ENCODE data around the gene ADRB1. TPM values are rescaled to one million over a fixed set of nuclear protein-coding genes. Genes with fewer than 3 reads are reported as not detected.

The ADRB1 gene
- total RNA-seq, 1 donor from 2014 or later = not detected

DNA sequence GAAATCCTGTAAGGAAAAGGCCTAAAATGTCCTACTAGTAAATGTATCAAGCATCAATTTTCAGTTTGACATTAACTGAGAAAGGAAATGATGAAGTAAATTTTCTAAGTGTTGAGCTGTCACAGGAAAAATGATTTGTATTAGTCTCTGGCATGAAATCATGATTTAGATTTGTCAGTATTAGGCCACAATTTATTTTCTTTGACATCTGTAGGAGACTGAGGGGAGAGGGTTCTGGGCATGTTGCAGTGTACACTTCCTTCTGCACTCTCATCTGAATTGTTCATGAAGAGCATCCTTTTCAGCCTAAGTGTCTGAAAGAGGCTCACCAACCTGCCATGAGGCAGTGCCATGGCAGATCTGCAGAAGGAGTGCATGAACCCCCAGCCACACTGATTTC is 15.9 kb downstream of the ADRB1 start:
- DNase-seq (ENCODE audit: low spot score) = no peak
- H3K9me3 Mint-ChIP-seq (ENCODE audit: unreplicated experiment) = no peaks in the 10 kb centered on the region
- no peaks in the 10 kb centered on the region for H3K27me3 Mint-ChIP-seq (ENCODE audit: unreplicated experiment)
- TF ChIP-seq, protein P1, sequence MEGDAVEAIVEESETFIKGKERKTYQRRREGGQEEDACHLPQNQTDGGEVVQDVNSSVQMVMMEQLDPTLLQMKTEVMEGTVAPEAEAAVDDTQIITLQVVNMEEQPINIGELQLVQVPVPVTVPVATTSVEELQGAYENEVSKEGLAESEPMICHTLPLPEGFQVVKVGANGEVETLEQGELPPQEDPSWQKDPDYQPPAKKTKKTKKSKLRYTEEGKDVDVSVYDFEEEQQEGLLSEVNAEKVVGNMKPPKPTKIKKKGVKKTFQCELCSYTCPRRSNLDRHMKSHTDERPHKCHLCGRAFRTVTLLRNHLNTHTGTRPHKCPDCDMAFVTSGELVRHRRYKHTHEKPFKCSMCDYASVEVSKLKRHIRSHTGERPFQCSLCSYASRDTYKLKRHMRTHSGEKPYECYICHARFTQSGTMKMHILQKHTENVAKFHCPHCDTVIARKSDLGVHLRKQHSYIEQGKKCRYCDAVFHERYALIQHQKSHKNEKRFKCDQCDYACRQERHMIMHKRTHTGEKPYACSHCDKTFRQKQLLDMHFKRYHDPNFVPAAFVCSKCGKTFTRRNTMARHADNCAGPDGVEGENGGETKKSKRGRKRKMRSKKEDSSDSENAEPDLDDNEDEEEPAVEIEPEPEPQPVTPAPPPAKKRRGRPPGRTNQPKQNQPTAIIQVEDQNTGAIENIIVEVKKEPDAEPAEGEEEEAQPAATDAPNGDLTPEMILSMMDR (IDR thresholded peaks at IDR 0.05; ENCODE audit: unreplicated experiment) = no peak
- no peaks in the 10 kb centered on the region for H3K4me1 Mint-ChIP-seq (ENCODE audit: unreplicated experiment)
- no peak overlapping the region for H3K4me3 Mint-ChIP-seq (ENCODE audit: unreplicated experiment)
- no peaks in the 10 kb centered on the region for H3K36me3 Mint-ChIP-seq (ENCODE audit: low read depth, unreplicated experiment)
- no peak overlapping the region for H3K27ac Mint-ChIP-seq (ENCODE audit: unreplicated experiment)

DNA sequence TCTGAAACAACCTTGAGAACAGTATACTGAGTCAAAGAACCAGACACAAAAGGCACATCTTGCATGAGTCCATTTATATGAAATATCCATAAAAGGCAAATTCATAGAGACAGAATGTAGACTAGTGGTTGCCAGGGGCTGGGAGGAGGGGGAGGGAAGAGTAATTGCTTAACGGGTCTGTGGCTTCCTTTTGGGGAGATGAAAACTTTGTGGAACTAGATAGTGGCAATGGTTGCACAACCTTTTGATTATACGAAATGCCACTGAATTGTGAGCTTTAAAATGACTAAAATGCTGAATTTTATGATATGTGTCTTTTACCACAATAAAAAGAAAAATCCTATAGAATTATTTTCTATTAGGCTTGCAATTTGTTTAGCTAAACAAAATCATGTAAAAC is 16.8 kb downstream of the ADRB1 start:
- H3K4me1 Mint-ChIP-seq (ENCODE audit: unreplicated experiment) = no peaks in the 10 kb centered on the region
- H3K27me3 Mint-ChIP-seq (ENCODE audit: unreplicated experiment) = no peaks in the 10 kb centered on the region
- TF ChIP-seq, protein P1 (IDR thresholded peaks at IDR 0.05; ENCODE audit: unreplicated experiment) = no peak
- no peaks in the 10 kb centered on the region for H3K36me3 Mint-ChIP-seq (ENCODE audit: low read depth, unreplicated experiment)
- no peak overlapping the region for H3K4me3 Mint-ChIP-seq (ENCODE audit: unreplicated experiment)
- no peaks in the 10 kb centered on the region for H3K9me3 Mint-ChIP-seq (ENCODE audit: unreplicated experiment)
- H3K27ac Mint-ChIP-seq (ENCODE audit: unreplicated experiment) = no peak overlapping the region
- DNase-seq (ENCODE audit: low spot score) = no peak

DNA sequence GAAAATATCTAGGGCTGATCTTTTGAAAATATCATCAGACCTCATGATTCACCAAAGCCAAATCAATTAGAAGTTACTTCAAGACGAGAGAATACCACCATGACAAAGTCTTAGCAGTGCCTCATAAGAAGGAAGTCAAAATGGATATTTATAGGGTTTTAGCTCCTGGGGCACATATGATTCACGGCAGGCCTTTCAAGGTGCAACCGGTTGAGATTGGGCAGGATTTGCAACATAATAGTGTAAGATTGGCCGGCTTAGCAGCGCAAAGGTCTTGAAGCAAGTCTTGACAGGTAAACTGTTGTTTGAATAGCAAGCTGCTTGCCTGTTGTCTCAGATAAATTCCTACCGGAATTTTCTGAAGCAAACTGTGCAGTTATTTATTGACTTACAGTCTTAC is 17.5 kb downstream of the ADRB1 start:
- Mint-ChIP-seq H3K9me3 (ENCODE audit: unreplicated experiment) (no peaks in the 10 kb centered on the region), H3K27ac (ENCODE audit: unreplicated experiment) (no peak overlapping the region), H3K4me1 (ENCODE audit: unreplicated experiment) (no peaks in the 10 kb centered on the region), H3K27me3 (ENCODE audit: unreplicated experiment) (peaks cover 4% of the 10 kb centered on the region), H3K36me3 (ENCODE audit: low read depth, unreplicated experiment) (no peaks in the 10 kb centered on the region), H3K4me3 (ENCODE audit: unreplicated experiment) (no peak overlapping the region)
- DNase-seq (ENCODE audit: low spot score) = no peak
- TF ChIP-seq, protein P1 (IDR thresholded peaks at IDR 0.05; ENCODE audit: unreplicated experiment) = no peak

DNA sequence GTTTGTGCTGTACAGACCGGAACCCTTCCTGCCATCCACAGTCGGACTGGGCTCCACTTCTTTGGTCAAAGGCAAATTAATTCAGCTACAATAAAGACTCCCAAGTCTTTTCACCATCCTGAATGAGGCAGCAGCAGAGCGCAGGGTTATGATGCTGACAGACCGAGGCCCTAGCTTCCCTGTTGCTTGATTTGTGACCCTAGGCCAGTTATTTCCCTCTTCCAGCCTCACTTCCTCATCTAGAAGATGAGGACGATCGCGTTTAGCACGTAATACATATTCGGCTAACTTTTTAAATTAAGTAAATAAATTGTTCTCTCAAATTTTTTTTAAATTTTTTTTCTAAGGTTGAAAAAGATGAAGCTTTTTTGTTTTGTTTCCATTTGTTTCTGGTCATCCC is 18.1 kb downstream of the ADRB1 start:
- Mint-ChIP-seq H3K4me3 (ENCODE audit: unreplicated experiment) (no peak overlapping the region), H3K27me3 (ENCODE audit: unreplicated experiment) (peaks cover 4% of the 10 kb centered on the region), H3K4me1 (ENCODE audit: unreplicated experiment) (no peaks in the 10 kb centered on the region), H3K36me3 (ENCODE audit: low read depth, unreplicated experiment) (no peaks in the 10 kb centered on the region), H3K9me3 (ENCODE audit: unreplicated experiment) (no peaks in the 10 kb centered on the region), H3K27ac (ENCODE audit: unreplicated experiment) (no peak overlapping the region)
- TF ChIP-seq, protein P1 (IDR thresholded peaks at IDR 0.05; ENCODE audit: unreplicated experiment) = no peak
- no peak for DNase-seq (ENCODE audit: low spot score)

DNA sequence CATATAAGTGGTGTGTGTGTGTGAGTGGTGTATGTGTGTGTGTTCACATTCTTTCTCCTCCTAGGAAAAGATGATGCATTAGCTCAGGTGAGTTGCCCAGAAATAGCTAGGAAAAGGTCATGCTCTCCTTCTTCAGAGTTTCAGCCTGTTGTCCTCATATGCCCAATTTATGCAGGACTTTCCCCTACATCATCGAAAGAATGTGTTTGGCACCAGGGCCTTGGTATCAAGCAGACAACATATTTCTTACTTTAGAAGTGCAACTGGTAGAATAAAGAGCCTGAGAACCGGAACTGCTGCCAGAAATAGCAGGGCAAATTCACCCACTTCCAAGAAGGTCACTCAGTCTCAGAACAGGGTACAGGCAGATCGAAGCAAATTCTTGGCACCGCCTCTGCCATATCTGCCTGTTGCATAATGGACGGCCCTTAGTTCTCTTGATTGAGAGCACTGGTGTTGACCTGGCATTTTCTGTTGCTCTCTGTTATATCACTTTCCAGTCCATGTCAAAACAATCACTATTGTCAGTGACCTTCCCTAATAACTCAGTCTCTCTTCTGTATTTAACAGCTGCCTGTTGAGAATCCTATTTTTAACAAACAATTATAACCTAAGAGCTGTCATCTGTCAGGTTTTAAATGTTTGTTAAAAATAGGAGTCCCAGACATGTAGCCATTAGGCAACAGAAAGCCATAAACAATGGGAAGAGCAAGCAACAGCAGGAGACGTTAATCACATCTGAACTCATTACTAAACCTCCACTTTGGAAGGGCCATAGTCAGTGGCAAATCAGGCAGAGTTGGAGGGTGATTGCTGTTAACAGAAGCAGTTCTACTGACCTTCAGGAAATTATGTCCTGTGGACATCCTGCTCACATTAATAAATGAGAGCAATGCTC is 20.7 kb downstream of the ADRB1 start:
- no peak for DNase-seq (ENCODE audit: low spot score)
- H3K36me3 Mint-ChIP-seq (ENCODE audit: low read depth, unreplicated experiment) = no peaks in the 10 kb centered on the region
- peaks cover 6% of the 10 kb centered on the region for H3K27me3 Mint-ChIP-seq (ENCODE audit: unreplicated experiment)
- H3K4me1 Mint-ChIP-seq (ENCODE audit: unreplicated experiment) = no peaks in the 10 kb centered on the region
- no peak overlapping the region for H3K27ac Mint-ChIP-seq (ENCODE audit: unreplicated experiment)
- TF ChIP-seq, protein P1 (IDR thresholded peaks at IDR 0.05; ENCODE audit: unreplicated experiment) = no peak
- H3K4me3 Mint-ChIP-seq (ENCODE audit: unreplicated experiment) = no peak overlapping the region
- no peaks in the 10 kb centered on the region for H3K9me3 Mint-ChIP-seq (ENCODE audit: unreplicated experiment)
